ENCODE data around the gene NUP93. TPM values are rescaled to one million over a fixed set of nuclear protein-coding genes. Genes with fewer than 3 reads are reported as not detected.
"Not testable (repeated sequence)": the region's sequence is repeated elsewhere in the genome, so short reads cannot be mapped to it uniquely, and the experiment has no call there.

The NUP93 gene
- total and polyA plus RNA-seq, 9 of the 15 experiments (the other 6 are each of a cell fraction or from before 2014, with no cell fraction given): 92.0 to 162 (median 121) TPM

DNA sequence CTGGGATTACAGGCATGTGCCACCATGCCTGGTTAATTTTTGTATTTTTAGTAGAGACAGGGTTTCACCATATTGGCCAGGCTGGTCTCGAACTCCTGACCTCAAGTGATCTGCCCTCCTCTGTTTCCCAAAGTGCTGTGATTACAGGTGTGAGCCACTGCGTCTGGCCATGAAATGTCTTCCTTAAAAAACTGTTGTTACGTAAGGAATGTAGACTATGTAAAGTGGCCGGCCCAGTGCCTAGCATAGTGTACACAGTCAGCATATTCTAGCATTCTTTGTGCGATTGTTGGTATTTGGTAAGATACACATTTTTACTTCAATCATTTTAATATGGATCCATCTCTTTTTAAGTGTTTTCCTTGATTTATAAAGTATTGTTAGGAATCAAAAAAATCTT is 81.7 kb downstream of the NUP93 start:
- H2AFZ ChIP-seq (ENCODE audit: low read depth, low read length); H3K4me1 ChIP-seq (replicated peaks in 1 of 2; ENCODE audit: control insufficient read depth in 2 of 2, insufficient read depth in 2 of 2, low read length in 2 of 2); intact Hi-C loops (cut with micrococcal nuclease); H3K4me3 ChIP-seq; H3K4me2 ChIP-seq (ENCODE audit: insufficient read depth, low read length); in situ Hi-C loops (cut with MboI); H3K9me3 ChIP-seq (replicated peaks; ENCODE audit: control insufficient read depth, insufficient read depth, low read depth, low read length); FAIRE-seq; H3K9ac ChIP-seq (ENCODE audit: insufficient read depth in 1 of 2, low read depth in 2 of 2, low read length in 2 of 2); H3K27me3 ChIP-seq (ENCODE audit: control insufficient read depth in 2 of 2, insufficient read depth in 2 of 2, low read length in 2 of 2); ATAC-seq; BruUV-seq (replicated peaks); H3K9me1 ChIP-seq (ENCODE audit: control insufficient read depth, insufficient read depth, low read length); CTCF ChIA-PET (ENCODE audit: low intra/inter-chr PET ratio); H3K79me2 ChIP-seq (ENCODE audit: control insufficient read depth, insufficient read depth, low read length); H3K27ac ChIP-seq (ENCODE audit: extremely low read depth, low read depth, low read length); H4K20me1 ChIP-seq (replicated peaks; ENCODE audit: control insufficient read depth, insufficient read depth, low read length); DNase-seq (ENCODE audit: extremely low read depth in 1 of 4, low spot score in 3 of 4): not testable (repeated sequence)
- peak; percentile 20; the same call in 1 of the 2 replicates for TF ChIP-seq ZNF316 (IDR thresholded peaks at IDR 0.05)
- peak; percentile 38 for TF ChIP-seq C11orf30 (IDR thresholded peaks at IDR 0.05; ENCODE audit: low read depth)
- POLR2A ChIA-PET: interaction anchor here (0.7 to 1.0 kb wide), 2 partner anchors 31 to 43 kb away, joined by 3 read pairs; no protein-coding TSS in a partner anchor
- 95% methylated on average over 5 of the region's 5 CpGs for WGBS (ENCODE audit: insufficient coverage, low coverage, missing lambda C conversion rate)
- peaks cover 35% of the 10 kb centered on the region for H3K36me3 ChIP-seq (ENCODE audit: control insufficient read depth, insufficient read depth, low read length)

DNA sequence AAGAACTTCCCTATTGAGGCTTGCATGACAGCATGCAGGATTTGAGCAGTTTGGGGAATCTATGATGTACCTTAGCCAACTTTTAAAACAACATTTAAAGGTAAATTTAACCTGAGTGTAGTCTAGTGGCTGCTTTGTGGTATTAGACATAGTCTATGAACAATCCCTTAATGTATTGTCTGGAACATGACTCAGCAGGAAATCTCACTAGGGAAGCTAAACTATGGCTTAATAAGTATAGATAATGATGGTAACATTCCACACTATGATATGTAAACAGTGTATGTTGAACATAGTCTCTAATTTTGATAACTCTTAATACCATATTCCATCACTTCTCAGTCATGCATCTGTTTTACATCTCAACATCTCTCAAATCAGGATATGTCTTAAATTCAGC is 83.0 kb downstream of the NUP93 start:
- H3K9ac ChIP-seq (ENCODE audit: insufficient read depth in 1 of 2, low read depth in 2 of 2, low read length in 2 of 2): no peak overlapping the region
- ChIA-PET POLR2A (no interaction called here), CTCF (ENCODE audit: low intra/inter-chr PET ratio) (no interaction called here)
- in situ Hi-C loops (cut with MboI): no loop called here
- H3K36me3 ChIP-seq (ENCODE audit: control insufficient read depth, insufficient read depth, low read length): peaks cover 29% of the 10 kb centered on the region
- H3K9me3 ChIP-seq (replicated peaks; ENCODE audit: control insufficient read depth, insufficient read depth, low read depth, low read length): no peaks in the 10 kb centered on the region
- no peaks in the 10 kb centered on the region for H3K79me2 ChIP-seq (ENCODE audit: control insufficient read depth, insufficient read depth, low read length)
- H3K4me1 ChIP-seq (replicated peaks in 1 of 2; ENCODE audit: control insufficient read depth in 2 of 2, insufficient read depth in 2 of 2, low read length in 2 of 2): no peaks in the 10 kb centered on the region
- no peaks in the 10 kb centered on the region for H4K20me1 ChIP-seq (replicated peaks; ENCODE audit: control insufficient read depth, insufficient read depth, low read length)
- DNase-seq (ENCODE audit: extremely low read depth in 1 of 4, low spot score in 3 of 4): no peak
- H3K27me3 ChIP-seq (ENCODE audit: control insufficient read depth in 2 of 2, insufficient read depth in 2 of 2, low read length in 2 of 2): no peaks in the 10 kb centered on the region
- intact Hi-C loops (cut with micrococcal nuclease): no loop called here
- no peak overlapping the region for H3K27ac ChIP-seq (ENCODE audit: extremely low read depth, low read depth, low read length)
- no peak for ATAC-seq
- FAIRE-seq: peak; percentile 29
- no peak overlapping the region for H3K4me2 ChIP-seq (ENCODE audit: insufficient read depth, low read length)
- H2AFZ ChIP-seq (ENCODE audit: low read depth, low read length): no peak overlapping the region
- H3K4me3 ChIP-seq: no peak overlapping the region
- no peaks in the 10 kb centered on the region for H3K9me1 ChIP-seq (ENCODE audit: control insufficient read depth, insufficient read depth, low read length)
- no TSS peak for BruUV-seq (replicated peaks)
- TF ChIP-seq RNF2 (IDR thresholded peaks at IDR 0.05) (no peak), ZNF764 (CRISPR knock-in tag; IDR thresholded peaks at IDR 0.05; ENCODE audit: low read depth) (no peak), ZNF551 (CRISPR knock-in tag; IDR thresholded peaks at IDR 0.05) (no peak), ZNF766 (CRISPR knock-in tag; conservative IDR thresholded peaks at IDR 0.05) (no peak), MAFF (IDR thresholded peaks at IDR 0.05; ENCODE audit: low read length) (peak; percentile 70; the same call in 1 of the 2 replicates), BACH1 (tag; IDR thresholded peaks at IDR 0.05) (peak; percentile 74; the same call in 1 of the 2 replicates), MAFK (IDR thresholded peaks at IDR 0.05; ENCODE audit: low read length) (peak; percentile 72; the same call in 1 of the 2 replicates), RB1 (IDR thresholded peaks at IDR 0.05; ENCODE audit: low read depth) (no peak), THAP7 (CRISPR knock-in tag; IDR thresholded peaks at IDR 0.05) (no peak)
- TF ChIP-seq, protein P1, sequence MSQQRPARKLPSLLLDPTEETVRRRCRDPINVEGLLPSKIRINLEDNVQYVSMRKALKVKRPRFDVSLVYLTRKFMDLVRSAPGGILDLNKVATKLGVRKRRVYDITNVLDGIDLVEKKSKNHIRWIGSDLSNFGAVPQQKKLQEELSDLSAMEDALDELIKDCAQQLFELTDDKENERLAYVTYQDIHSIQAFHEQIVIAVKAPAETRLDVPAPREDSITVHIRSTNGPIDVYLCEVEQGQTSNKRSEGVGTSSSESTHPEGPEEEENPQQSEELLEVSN (IDR thresholded peaks at IDR 0.05; ENCODE audit: borderline replicate concordance in 1 of 2, extremely low read depth in 1 of 2, insufficient read depth in 1 of 2, insufficient read length in 1 of 2, low read depth in 1 of 2, low read length in 1 of 2, poor library complexity in 1 of 2, severe bottlenecking in 1 of 2): no peak

All from K562 (cell line).